SW 1271 (cell line): ENCODE results near the gene PRRT2.
"Not testable (repeated sequence)": the region's sequence is repeated elsewhere in the genome, so short reads cannot be mapped to it uniquely, and the experiment has no call there.

ENCODE experiments used
- DNase-seq, 2 experiments: peaks; one replicate each; lab custom pipeline; 2025; lab: John Stamatoyannopoulos, UW

Gene PRRT2

DNA sequence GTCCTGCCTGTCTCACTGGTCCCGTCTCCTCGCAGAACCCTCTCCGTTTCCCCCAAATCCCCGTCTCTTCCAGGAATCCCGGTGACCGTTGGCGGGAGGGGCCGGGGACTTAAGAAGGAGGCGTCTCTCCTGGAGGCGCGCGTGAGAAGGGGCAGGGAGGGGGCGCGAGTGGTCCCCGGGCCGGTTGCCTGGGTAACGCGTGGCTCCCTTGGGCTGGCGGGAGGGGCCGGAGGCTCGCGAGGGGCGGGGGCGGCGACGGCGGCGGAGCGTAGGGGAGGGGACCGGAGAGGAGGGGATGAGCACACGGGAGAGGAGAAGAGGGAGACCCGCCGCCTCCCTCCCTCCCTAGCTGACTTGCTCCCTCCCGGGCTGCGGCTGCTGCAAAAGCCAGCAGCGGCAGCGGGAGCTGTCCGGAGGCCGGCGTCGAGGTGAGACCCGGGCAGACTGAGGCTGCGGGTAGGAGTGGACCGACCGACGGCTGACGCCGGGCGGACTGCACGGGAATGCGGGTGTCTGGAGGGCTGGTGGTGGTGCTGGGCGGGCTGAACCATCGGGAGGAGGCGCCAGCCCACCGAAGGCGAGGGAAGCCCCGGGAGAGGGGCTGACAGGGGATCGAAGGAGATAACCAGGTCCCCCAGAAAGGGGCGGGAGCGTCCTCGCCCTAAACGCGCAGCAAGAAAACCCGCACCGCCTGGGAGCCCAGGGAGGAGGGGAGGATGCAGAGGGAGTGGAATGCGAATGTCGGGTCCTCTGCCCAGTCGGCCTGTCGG lies at the start of gene PRRT2:
Gene PRRT2 (plus strand): TSS at position 298 of the 770 bp plus-strand sequence. CDS start 862 bp downstream, outside the sequence.
- DNase-seq = no peak

DNA sequence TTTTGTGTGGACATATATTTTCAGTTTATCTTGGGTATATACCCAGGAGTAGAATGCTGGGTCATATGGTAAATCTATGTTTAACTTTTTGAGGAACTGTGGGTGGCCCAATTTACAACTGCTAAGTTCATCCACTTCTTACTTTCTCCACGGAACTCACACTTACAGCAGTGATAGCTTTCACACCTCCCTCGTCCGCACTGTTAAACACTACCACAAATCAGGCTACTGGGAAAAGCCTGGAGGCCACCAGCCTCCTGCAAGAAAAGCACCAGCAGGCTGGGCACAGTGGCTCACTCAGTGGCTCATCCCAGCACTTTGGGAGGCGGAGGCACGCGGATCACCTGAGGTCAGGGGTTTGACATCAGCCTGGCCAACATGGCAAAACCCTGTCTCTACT lies 48.7 kb upstream of the PRRT2 start:
- DNase-seq = no peak

DNA sequence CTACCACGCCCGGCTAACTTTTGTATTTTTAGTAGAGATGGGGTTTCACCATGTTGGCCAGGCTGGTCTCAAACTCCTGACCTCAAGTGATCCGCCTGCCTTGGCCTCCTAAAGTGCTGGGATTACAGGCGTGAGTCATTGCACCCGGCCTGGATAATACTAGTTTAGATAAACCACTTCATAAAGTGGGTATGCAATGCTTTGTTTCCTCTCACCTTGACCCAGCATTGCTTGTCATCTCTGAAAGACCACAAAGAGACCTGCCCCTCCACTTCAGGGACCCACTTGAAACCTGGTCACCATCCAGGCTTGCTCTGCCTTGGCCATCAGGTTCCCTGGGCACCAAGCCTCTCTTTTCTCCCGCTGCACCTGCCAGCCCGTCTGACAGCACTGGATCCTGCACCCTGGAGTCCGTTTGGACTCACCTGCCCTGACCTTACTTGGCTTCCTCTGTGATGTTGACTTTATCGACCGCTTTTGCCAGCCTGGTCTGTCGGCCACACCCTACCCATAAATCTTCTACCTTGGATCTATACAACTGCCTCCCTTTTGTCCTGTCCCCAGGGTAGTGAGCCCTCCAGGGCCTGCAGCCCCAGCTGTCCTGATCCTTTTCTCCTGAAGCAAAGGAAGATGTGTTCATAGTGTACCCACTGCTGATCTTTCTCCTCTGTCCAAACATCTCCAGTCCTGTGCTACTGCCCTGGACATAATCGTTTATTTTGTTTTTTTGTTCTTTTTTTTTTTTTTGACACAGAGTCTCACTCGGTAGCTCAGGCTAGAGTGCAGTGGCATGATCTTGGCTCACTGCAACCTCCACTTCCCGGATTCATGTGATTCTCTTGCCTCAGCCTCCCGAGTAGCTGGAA lies 46.6 kb upstream of the PRRT2 start:
- DNase-seq = no peak

DNA sequence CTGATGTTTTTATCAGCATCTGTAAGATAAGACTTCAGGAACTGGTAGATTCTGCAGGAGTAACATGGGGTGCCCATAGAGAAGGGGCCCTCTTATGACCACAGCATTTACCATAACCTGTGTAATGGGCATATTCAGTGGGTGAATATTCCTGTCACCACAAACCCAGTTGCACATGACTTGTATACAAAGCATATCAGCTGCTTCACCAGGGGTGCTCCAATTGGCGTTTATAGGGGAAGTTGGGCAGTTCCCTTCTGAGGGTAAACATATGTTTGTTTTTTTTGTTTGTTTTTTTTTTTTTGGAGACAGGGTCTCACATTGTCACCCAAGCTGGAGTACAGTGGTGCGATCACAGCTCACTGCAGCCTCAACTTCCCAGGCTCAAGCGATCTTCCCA lies 45.4 kb upstream of the PRRT2 start:
- DNase-seq = no peak

DNA sequence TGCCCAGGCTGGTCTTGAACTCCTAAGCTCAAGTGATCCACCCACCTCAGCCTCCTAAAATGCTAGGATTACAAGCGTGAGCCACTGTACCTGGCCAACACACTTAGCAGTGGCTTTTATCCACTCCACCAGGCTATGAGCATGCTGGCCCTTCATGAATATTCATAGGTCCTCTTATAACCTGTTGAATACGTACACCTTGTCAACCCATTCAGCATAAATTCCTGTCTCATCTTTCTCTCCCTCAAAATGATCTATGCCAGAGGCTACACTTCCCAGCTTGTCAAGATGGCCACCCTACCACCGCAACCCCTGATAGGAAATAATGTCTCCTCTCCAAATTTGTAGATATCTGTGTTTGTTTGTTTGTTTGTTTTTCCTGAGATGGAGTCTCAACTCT lies 44.9 kb upstream of the PRRT2 start:
- no peak for DNase-seq

DNA sequence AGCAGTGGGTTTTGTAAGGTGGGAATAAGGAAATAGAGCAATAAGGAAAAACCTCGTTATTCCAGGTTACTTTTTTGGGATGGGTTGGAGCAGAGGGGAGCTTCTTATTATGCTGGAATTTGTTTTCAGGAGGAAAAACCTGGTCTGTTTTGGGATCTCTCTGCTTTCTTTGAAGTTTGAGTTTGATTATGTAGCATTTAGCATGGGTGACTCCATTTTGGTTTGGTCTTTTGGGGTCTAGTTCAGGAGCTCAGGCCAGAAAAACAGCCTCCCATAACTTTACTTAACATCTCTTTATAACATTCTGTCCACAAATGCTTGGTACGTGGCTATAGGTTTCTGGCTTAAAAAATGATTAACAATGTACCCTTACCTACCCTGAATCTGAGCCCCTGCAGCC lies 42.5 kb upstream of the PRRT2 start:
- no peak for DNase-seq

DNA sequence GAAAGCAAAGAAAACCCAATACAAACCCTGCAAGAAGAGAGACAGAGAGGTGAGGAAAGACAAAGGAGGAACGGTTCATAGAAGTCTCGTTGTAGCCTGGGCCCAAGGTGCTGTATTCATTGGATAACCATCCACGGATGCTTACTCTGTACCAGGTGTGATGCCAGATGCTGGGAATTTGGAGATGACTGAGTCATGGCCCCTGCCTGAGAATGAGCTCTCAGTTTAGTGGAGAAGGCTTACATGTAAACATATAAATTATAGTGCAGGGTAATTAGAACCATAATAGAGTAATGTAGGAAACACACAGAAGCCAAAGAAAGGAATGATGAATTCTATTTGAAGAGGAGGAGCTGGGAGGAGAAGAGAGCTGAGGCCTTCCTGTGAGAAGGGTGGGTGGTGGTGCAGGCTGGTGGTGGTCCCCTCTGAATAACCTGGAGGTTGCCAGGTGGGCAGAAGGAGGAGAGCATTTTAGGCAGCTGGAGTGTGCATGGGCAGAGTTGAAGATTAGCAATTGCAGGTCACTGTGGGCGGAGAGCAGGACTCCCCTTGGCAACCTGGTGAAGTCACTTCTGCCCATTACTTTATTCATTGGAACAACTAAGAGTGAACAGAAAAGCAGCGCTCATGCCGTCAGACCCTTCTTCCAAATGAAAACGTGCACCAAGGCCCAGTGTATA lies 41.6 kb upstream of the PRRT2 start:
- DNase-seq = no peak

DNA sequence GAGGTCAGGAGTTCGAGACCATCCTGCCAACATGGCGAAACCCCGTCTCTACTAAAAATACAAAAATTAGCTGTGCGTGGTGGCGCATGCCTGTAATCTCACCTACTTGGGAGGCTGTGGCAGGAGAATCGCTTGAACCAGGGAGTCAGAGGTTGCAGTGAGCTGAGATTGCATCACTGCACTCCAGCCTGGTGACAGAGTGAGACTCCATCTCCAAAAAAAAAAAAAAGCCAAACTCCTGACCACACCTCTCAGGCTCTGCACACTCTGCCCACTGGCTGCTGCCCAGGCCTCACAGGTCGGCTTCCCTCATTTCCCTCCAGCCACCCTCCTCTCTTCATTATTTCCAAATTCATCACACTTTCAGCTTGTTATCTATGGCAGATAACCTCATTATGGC lies 39.7 kb upstream of the PRRT2 start:
- DNase-seq = not testable (repeated sequence)

DNA sequence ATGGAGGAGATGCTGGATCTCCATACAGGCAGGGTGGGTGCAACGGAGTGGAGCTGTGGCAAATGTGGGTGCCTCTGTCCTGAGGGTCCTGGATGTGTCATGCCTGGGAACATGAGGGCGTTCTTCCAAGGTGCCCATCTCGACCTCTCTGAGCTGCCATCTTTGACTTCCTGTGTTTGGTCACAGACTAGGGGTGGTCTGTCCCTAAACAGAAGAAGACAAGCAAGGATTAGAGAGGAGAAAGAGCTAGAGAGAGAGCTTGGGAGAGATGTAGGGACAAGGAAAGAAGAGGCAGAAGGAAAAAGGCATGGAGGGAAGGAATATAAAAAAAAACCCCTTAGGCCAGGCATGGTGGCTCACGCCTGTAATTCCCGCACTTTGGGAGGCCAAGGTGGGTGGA lies 37.3 kb upstream of the PRRT2 start:
- no peak for DNase-seq

DNA sequence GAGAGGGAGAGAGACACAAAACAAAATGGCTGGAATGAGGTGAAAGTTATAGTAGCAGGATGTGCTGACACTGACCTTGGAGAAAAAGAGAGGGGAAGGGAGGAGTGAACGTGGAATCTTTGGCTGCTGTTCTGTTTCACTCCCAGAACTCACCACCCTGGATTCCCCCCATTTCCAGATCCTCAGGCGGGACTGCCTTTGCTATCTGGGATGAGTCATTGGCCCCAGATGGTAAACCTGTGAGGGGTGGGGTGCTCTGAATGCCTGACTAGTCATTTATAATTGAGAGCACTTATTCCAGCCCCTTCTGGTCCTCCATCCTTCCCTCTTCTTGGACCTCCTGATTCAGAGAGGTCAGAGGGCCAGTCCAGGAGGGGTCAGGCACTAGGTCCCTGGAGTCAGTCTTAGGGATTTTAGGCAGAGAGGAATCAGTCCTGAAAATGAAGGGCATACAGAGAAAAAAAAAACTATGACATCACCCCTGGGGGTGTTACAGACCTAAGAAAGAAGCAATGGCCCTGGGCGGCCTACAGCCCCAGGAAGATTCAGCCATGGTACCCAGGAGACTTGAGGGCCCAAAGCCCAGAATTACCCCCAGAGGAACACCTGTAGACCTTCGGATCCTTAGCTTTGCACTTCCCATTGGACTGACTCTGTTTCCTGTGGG lies 36.1 kb upstream of the PRRT2 start:
- no peak for DNase-seq

DNA sequence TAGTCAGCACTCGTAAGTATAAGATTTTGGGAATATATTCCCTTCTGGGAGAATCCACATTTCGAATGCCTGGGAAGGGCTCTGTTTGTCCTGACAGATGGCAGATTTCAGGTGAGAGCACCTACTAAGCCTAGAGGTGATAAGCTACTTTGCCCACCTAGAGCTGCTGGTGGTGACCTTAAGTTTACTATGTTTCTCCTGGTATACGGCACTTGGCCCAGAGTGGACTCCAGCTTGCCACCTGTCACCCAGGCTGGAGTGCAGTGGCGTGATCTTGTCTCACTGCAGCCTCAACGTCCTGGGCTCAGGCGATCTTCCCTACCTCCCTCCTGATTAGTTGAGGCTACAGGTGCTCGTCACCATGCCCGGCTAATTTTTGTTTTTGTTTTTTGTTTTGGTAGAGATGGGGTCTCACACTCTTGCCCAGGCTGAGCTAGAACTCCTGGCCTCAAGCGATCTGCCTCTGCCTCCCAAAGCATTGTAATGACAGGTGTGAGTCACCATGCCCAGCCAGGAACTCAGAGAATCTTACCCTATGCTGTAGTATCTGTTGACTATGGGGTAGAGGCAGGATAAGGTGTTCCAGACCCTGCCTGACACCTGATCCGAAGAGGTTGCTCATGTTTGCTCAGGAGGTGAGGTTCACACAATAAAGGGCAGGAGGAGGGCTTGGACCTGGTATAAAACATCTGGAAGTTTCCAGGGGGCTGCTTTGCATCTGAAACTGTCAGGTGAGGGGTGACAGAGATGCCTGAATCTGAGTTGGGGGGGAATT lies 34.2 kb upstream of the PRRT2 start, which contains the start of gene ZG16:
Gene ZG16 (plus strand): TSS at position 681 of the 775 bp plus-strand sequence. CDS start 1,011 bp downstream, outside the sequence.
- DNase-seq = no peak

DNA sequence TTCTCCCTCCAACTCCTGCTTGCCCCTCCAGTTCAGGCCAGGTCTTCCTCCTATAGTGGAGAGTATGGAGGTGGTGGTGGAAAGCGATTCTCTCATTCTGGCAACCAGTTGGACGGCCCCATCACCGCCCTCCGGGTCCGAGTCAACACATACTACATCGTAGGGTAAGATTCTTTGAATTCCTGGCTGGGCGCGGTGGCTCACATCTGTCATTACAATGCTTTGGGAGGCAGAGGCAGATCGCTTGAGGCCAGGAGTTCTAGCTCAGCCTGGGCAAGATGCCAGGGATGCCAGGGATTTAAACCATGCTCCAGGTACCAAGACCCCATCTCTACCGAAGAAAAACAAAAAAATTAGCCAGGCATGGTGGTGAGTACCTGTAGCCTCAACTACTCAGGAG lies 32.5 kb upstream of the PRRT2 start:
- DNase-seq = no peak

DNA sequence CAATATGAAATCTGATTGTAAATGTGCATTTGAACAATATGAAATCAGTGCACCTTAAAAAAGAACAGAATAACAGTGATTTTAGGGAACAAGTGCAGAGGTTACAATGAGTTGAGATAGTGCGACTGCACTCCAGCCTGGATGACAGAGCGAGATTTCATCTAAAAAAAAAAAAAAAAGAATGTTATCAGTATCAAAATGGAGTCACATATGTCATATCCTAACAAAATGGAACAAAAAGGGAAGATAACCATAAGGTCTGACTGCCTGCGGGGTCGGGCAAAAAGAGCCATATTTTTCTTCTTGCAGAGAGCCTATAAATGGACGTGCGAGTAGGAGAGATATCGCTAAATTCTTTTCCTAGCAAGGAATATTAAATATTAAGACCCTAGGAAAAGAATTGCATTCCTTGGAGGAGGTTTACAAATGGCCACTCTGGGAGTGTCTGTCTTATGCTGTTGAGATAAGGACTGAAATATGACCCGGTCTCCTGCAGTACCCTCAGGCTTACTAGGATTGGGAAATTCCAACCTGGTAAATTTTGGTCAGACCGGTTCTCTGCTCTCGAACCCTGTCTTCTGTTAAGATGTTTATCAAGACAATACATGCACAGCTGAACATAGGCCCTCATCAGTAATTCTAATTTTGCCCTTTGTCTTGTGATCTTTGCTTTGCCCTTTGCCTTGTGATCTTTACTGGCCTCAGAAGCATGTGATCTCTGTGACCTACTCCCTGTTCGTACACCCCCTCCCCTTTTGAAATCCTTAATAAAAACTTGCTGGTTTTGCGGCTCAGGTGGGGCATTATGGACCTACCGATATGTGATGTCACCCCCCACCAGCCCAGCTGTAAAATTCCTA lies 28.7 kb upstream of the PRRT2 start:
- DNase-seq = not testable (repeated sequence)

DNA sequence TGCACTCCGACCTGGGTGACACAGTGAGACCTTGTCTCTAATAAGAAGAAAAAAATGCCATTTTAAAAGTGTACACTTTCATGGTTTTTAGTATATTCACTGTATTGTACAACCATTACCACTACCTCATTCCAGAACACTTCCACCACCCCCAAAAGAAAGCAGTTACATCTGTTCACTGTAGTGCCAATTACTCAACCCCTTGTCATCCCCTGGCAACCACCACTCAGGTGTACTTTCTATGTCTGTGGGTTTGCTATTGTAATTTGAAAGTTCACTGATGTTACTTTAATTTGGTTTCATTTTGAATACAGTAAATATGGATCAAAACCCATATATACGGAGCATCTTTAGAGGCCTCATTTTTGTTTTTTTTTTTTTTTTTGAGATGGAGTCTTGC lies 27.8 kb upstream of the PRRT2 start:
- no peak for DNase-seq

DNA sequence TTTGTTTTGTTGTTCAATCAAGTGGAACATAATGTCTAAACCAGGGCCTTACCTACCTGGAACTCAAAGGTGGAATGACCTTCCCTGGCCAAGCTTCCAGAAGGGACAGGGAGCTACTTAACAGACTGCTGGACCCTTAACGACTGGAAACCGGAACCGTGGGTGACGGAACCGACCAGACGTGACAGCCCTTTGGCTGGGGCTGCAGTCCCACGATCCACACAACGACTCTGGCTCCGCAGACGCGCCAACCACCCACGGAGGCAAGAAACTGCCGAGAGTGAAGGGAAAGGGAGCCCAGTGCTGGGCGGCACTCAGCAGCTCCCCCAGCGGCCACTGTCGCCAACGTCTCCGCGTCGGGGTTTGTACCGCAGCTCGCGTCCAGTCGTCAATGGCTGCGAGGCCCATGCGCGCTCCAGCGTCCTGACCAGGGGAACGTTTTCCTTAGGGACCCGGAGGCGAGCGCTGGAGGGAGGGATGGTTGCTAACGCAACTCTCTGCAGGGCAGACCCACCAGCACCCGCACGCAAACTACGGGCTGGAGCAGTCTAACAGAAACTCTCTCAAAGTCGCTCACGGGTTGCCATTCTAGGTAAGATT lies 27.0 kb upstream of the PRRT2 start:
- no peak for DNase-seq

DNA sequence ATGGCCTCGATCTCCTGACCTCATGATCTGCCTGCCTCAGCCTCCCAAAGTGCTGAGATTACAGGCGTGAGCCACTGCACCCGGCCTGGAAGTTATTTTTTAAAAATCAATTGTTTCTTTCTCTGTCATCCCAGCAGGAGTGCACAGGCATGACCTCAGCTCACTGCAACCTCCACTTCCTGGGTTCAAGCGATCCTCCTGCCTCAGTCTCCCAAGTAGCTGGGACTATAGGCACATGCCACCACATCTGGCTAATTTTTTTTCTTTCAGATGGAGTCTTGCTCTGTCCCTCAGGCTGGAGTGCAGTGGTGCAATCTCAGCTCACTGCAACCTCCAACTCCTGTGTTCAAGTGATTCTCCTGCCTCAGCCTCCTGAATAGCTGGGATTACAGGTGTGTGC lies 24.8 kb upstream of the PRRT2 start:
- not testable (repeated sequence) for DNase-seq

DNA sequence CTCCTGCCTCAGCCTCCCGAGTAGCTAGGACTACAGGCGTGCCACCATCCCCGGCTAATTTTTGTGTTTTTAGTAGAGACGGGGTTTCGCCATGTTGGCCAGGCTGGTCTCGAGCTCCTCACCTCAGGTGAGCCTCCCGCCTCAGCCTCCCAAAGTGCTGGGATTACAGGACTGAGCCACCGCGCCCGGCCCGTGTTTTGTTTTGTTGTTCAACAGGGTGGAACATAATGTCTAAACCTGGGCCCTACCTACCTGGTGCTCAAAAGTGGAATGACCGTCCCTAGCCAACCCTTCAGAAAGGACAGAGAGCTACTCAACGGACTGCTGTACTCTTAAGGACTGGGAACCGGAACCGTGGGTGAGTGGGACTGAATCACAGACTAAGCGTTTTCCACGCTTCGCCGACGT lies 22.2 kb upstream of the PRRT2 start:
- no peak for DNase-seq

DNA sequence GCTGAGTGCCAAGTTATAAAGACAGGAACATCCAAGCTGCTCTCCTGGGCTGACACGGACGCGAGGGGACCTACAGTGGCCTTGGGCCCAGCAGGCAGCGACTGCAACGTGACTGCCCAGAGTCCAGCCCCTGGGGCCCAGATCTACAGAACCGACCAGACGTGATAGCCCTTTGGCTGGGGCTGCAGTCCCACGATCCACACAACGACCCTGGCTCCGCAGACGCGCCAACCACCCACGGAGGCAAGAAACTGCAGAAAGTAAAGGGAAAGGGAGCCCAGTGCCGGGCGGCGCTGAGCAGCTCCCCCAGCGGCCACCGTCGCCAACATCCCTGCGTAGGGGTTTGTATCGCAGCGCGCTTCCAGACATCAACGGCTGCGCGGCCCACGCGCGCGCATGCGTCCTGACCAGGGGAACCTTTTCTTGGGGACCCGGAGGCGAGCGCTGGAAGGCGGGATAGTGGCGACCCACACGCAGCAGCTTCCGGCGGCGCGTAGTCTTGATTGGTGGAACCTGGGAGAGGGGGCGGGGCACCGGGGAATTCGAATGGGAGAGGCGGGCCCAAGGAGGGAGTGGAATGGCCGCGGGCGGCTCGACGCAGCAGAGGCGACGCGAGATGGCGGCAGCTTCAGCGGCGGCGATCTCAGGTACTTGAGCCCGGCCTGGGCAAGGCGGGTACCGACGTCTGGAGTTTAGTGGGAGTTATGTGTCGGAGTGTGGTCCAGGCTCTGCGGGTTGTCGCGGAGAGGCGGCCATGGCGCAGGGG lies 21.6 kb upstream of the PRRT2 start, which contains the start of gene KIF22:
Gene KIF22 (plus strand): TSS at position 569 of the 766 bp plus-strand sequence. CDS start 9 bp downstream, at position 578.
- DNase-seq = peak; percentile 98 to 99
